ENCODE measurements around the gene HSPA5.
"Not testable (repeated sequence)": the region's sequence is repeated elsewhere in the genome, so short reads cannot be mapped to it uniquely, and the experiment has no call there.

The HSPA5 gene

GRCh38 chr9:125241863-125242739, 958 bp upstream of the HSPA5 start:
- no peak for DNase-seq (ENCODE audit: low read depth)

GRCh38 chr9:125240649-125240999, 519 bp downstream of the HSPA5 start:
- DNase-seq (ENCODE audit: low read depth), result no peak

- no peak for DNase-seq (ENCODE audit: low read depth)
These were observed 1.2 kb downstream of the HSPA5 start for GRCh38 chr9:125239631-125240597.

- no peak for DNase-seq (ENCODE audit: low read depth)
These were observed 2.2 kb downstream of the HSPA5 start for GRCh38 chr9:125238915-125239446.

- DNase-seq (ENCODE audit: low read depth), result no peak
These were observed 2.8 kb downstream of the HSPA5 start for GRCh38 chr9:125238127-125238914.

- DNase-seq (ENCODE audit: low read depth), result not testable (repeated sequence)
These were observed 4.5 kb downstream of the HSPA5 start for GRCh38 chr9:125236520-125237159.

GRCh38 chr9:125235804-125236519, 5.2 kb downstream of the HSPA5 start:
- no peak for DNase-seq (ENCODE audit: low read depth)

- DNase-seq (ENCODE audit: low read depth), result not testable (repeated sequence)
These were observed 7.0 kb downstream of the HSPA5 start for GRCh38 chr9:125234099-125234498.

GRCh38 chr9:125233678-125234077, 7.5 kb downstream of the HSPA5 start:
- DNase-seq (ENCODE audit: low read depth), result peak; percentile 98

- DNase-seq (ENCODE audit: low read depth), result no peak
These were observed 13.4 kb downstream of the HSPA5 start for GRCh38 chr9:125227761-125228160.

GRCh38 chr9:125224858-125225257, 16.3 kb downstream of the HSPA5 start:
- not testable (repeated sequence) for DNase-seq (ENCODE audit: low read depth)

GRCh38 chr9:125218621-125219020, 22.5 kb downstream of the HSPA5 start:
- no peak for DNase-seq (ENCODE audit: low read depth)

- no peak for DNase-seq (ENCODE audit: low read depth)
These were observed 27.0 kb downstream of the HSPA5 start for GRCh38 chr9:125214186-125214585.

- no peak for DNase-seq (ENCODE audit: low read depth)
These were observed 36.7 kb downstream of the HSPA5 start for GRCh38 chr9:125204477-125204876.

- DNase-seq (ENCODE audit: low read depth), result no peak
These were observed 38.1 kb downstream of the HSPA5 start for GRCh38 chr9:125202846-125203618.

GRCh38 chr9:125200216-125201047, 40.7 kb downstream of the HSPA5 start, which contains the start of gene RABEPK:
Gene RABEPK, plus strand, starts transcription at chr9:125200542. Its CDS starts 2,472 bp downstream, at chr9:125203014.
- peak; percentile 91 for DNase-seq (ENCODE audit: low read depth)

GRCh38 chr9:125195591-125195990, 45.6 kb downstream of the HSPA5 start:
- DNase-seq (ENCODE audit: low read depth), result not testable (repeated sequence)

- not testable (repeated sequence) for DNase-seq (ENCODE audit: low read depth)
These were observed 46.7 kb downstream of the HSPA5 start for GRCh38 chr9:125194466-125194865.

GRCh38 chr9:125190361-125190801, 50.8 kb downstream of the HSPA5 start:
- DNase-seq (ENCODE audit: low read depth), result no peak
